Neuron (in vitro differentiated cells): Measurements from ENCODE around the gene ARHGAP42.
A peak's percentile ranks its signal among the peaks of the same experiment; 100 is the strongest.

Experiments used
- H2AFZ ChIP-seq: one replicate; pipeline ENCODE4 v1.6.1; 2013; ENCODE audit warnings: low read depth, mild to moderate bottlenecking, inconsistent platforms, low read length, moderate library complexity
- H3K27me3 ChIP-seq: one replicate; pipeline ENCODE4 v1.6.1; 2013; ENCODE audit warnings: low read length; ENCODE audit not compliant: insufficient read depth
- H3K36me3 ChIP-seq: one replicate; pipeline ENCODE4 v1.6.1; 2013; ENCODE audit warnings: low read length; ENCODE audit not compliant: insufficient read depth
- H3K4me1 ChIP-seq: one replicate; pipeline ENCODE4 v1.6.1; 2013; ENCODE audit warnings: low read length; ENCODE audit not compliant: insufficient read depth
- H3K4me3 ChIP-seq: 2 replicates; pipeline ENCODE4 v1.5.1; 2013; ENCODE audit warnings: mild to moderate bottlenecking, low read length, moderate library complexity
- H3K9me3 ChIP-seq: one replicate; pipeline ENCODE4 v1.6.1; 2013; ENCODE audit warnings: low read length

The ARHGAP42 gene

DNA sequence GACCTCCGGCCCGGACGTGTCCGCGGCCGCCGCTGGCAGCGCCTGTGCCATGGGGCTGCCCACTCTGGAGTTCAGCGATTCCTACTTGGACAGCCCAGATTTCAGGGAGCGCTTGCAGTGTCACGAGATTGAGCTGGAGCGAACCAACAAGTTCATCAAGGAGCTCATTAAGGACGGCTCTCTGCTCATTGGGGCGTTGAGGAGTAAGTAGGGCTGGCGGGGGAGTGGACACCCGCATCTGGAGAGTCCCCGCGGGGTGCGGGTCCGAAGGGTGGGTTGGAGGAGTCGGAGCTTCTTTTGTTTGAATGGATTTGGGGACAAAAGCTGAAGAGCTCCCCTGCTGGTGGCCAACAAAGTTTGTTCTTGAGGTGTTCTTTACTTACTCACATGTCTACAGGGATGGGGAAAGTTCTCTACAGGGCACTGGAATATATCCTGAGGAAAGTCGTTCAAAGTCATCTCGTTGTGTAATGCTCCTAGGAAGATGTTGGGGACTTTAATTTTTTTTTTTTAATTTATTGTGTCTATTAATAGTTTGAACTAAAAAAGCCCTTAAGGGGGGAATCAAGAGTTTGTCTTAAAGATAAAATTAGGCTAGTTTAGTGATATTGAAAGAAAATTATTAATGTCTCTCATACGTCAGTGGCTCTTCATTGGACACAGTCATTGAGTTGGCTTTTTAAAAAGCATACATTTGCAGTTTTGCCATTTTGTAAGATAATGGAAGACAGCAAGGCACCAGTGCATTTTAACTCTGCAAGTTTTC, 725 bp downstream of the ARHGAP42 start:
- Histone ChIP-seq H3K4me3 (peak overlapping the region; percentile 80), H3K27me3 (no peaks in the 10 kb centered on the region), H3K4me1 (peaks cover 15% of the 10 kb centered on the region), H3K36me3 (no peaks in the 10 kb centered on the region), H3K9me3 (no peaks in the 10 kb centered on the region), H2AFZ (peak overlapping the region; percentile 99)

DNA sequence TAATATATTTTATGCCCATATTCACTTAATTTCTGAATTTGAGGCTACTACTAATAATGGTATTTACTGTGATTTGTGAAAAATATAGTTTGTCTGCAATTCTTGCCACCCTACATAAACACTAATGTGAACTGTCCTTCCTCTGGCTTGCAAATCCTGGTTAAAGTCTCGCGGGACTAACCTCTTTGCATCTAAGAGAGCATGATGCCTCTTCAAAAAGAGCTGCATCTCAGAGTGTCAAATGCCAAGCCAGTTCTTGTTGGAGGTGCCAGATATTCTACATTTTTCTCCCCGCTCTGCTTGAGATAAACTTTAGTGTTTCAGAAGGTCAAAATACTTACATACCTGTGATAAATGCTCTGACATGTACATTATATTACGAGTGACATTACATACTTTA, 2.1 kb downstream of the ARHGAP42 start:
- no peaks in the 10 kb centered on the region for H3K27me3 ChIP-seq
- no peak overlapping the region for H2AFZ ChIP-seq
- H3K4me3 ChIP-seq = no peak overlapping the region
- no peaks in the 10 kb centered on the region for H3K9me3 ChIP-seq
- no peaks in the 10 kb centered on the region for H3K36me3 ChIP-seq
- peaks cover 15% of the 10 kb centered on the region for H3K4me1 ChIP-seq

- Histone ChIP-seq H3K4me3 (no peak overlapping the region), H2AFZ (no peak overlapping the region), H3K4me1 (peaks cover 15% of the 10 kb centered on the region), H3K36me3 (no peaks in the 10 kb centered on the region), H3K9me3 (no peaks in the 10 kb centered on the region), H3K27me3 (no peaks in the 10 kb centered on the region)
These were observed 5.0 kb downstream of the ARHGAP42 start for GRCh38 chr11:100691896-100692653.

DNA sequence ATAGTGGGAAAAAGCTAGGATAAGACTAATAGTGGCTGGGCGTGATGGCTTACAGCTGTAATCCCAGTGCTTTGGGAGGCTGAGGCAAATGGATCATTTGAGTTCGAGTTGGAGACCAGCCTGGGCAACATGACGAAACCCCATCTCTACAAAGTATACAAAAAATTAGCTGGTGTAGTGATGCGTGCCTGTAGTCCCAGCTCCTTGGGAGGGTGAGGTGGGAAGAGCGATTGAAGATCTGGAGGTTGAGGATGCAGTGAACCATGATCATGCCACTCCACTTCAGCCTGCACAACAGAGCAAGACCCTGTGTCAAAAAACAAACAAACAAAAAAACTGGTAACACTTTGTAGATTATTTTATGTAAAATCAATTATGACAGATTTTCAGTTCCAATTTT, 8.8 kb downstream of the ARHGAP42 start:
- no peaks in the 10 kb centered on the region for H3K36me3 ChIP-seq
- no peaks in the 10 kb centered on the region for H3K9me3 ChIP-seq
- no peaks in the 10 kb centered on the region for H3K27me3 ChIP-seq
- H3K4me1 ChIP-seq = no peaks in the 10 kb centered on the region
- H2AFZ ChIP-seq = no peak overlapping the region
- H3K4me3 ChIP-seq = no peak overlapping the region

- Histone ChIP-seq H3K36me3 (no peaks in the 10 kb centered on the region), H3K9me3 (no peaks in the 10 kb centered on the region), H3K27me3 (no peaks in the 10 kb centered on the region), H3K4me3 (no peak overlapping the region), H3K4me1 (peaks cover 3% of the 10 kb centered on the region), H2AFZ (no peak overlapping the region)
These were observed 16.1 kb downstream of the ARHGAP42 start for GRCh38 chr11:100703139-100703538.

DNA sequence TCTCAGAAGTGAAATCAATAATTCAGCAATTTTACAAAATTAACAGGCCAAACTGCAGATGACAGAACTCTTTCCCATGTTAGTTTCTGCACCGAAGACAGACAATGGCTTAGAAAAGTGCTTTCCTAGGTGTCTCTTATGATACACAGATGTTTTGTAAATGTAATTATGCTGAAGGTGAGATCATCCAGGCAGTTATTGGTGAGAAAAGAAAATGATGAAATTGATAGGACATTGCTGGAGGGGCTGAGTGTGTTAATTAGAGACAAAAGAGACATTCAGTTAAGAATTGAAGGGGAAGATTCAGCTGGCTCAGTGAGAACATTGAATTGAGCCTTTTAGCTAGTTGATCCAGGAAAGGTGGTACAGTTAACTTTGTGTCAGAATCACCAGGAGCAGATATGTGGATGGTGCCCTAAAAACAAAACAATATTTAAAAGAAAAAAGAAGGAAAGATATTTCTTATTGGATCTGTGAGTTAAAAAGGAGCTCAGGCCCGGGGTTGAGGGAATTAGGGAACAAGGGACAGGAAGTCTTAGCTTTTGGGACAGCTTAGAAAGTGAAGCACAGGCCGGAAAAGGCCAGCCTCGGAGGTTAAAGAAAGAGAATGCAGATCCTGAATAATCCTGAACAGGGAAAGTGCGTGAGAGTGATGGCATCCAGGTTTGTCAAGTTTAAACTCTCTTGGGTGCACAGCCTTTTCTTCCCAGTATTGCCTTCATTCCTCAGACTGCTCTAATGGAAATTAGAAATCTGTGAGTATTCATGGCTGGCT, 16.9 kb downstream of the ARHGAP42 start:
- Histone ChIP-seq H3K4me1 (peaks cover 3% of the 10 kb centered on the region), H3K9me3 (no peaks in the 10 kb centered on the region), H3K4me3 (no peak overlapping the region), H2AFZ (no peak overlapping the region), H3K36me3 (no peaks in the 10 kb centered on the region), H3K27me3 (no peaks in the 10 kb centered on the region)

DNA sequence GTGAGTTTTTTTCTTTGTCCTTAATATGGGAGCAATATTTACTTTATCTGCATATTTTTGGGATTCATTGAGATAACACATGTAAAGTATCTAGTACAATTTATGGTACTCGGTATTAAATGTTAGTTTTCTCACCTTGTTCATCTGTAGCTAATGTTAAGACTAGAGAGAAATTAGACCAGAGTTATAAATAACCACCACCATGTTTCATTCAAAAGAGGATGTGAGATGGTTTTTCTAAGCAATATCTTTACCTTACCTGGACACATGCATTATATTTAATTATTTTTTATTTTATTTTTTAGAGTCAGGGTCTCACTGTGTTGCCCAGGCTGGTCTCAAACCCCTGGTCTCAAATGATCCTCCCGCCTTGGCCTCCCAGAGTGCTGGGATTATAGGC, 18.4 kb downstream of the ARHGAP42 start:
- no peaks in the 10 kb centered on the region for H3K36me3 ChIP-seq
- no peak overlapping the region for H3K4me3 ChIP-seq
- peaks cover 3% of the 10 kb centered on the region for H3K4me1 ChIP-seq
- no peaks in the 10 kb centered on the region for H3K27me3 ChIP-seq
- H2AFZ ChIP-seq = no peak overlapping the region
- H3K9me3 ChIP-seq = no peaks in the 10 kb centered on the region

DNA sequence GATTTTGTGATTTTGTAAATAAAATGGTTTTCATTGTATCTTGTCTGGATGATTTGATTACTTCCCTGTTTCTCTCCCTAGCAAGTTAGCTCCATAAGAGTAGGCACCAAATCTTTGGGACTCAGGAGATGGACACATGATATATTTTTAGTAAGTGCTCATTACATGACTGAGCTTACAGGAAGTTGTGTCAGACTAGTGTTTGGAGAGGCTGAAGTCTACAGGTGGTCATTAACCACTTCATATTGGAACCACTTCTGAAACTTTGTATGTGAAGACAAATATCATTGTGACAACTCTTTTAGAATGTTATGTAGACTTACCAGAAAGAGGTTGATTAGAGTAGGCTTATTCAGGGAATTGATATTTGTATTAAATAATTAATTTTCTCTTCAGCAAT, 19.1 kb downstream of the ARHGAP42 start:
- no peak overlapping the region for H3K4me3 ChIP-seq
- H3K36me3 ChIP-seq = no peaks in the 10 kb centered on the region
- H3K27me3 ChIP-seq = no peaks in the 10 kb centered on the region
- no peaks in the 10 kb centered on the region for H3K9me3 ChIP-seq
- peaks cover 3% of the 10 kb centered on the region for H3K4me1 ChIP-seq
- no peak overlapping the region for H2AFZ ChIP-seq

DNA sequence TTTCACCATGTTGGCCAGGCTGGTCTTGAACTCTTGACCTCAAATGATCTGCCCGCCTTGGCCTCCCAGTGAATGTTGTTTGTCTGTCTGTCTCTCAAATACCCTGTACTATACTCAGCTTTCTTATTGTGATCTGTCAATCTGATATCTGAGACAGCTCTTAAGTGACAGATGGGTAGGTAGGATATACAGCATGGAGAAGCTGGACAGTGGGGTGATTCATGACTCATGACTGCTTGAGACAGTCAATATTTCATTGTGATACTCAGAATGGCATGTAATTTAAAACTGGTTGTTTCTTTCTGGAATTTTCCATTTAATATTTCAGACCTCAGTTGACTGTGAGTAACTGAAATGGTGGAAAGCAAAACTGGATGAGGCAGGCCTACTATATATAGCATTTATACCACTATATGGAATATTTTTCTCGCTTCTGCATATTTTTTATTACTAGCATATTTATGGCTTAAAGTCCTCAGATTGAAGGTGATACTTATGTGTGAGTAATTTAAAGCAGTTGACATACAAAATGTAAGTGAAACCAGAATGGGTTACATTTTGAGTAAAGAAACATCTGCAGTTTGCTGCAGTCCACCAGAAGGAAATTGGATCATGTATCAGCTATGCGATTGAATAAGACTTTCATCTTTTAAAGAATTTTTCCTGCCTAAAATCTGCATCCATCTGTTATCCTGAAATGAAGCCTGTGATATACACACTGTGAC, 22.3 kb downstream of the ARHGAP42 start:
- Histone ChIP-seq H3K27me3 (no peaks in the 10 kb centered on the region), H3K36me3 (no peaks in the 10 kb centered on the region), H3K9me3 (no peaks in the 10 kb centered on the region), H3K4me1 (no peaks in the 10 kb centered on the region), H2AFZ (no peak overlapping the region), H3K4me3 (no peak overlapping the region)

DNA sequence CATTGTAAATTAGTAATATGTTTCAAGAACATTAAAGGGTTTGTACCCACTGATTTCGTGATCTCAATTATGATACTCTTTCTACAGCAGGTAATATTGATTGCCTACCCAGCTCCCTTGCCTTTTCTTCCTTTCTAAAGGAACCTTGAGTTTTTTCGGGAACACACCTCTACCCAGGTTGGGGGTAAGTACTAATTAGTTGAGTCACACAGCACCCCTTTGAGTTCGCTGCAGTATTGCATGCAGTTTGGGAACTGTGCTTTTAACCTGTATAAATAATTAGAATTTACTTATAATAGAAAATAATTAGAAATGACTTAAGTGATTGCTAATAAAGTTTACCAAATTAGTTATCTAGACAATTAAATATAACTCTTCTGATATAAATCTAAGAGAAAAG, 24.9 kb downstream of the ARHGAP42 start:
- H3K27me3 ChIP-seq = no peaks in the 10 kb centered on the region
- no peak overlapping the region for H2AFZ ChIP-seq
- no peaks in the 10 kb centered on the region for H3K36me3 ChIP-seq
- H3K4me3 ChIP-seq = no peak overlapping the region
- H3K9me3 ChIP-seq = no peaks in the 10 kb centered on the region
- H3K4me1 ChIP-seq = no peaks in the 10 kb centered on the region

GRCh38 chr11:100712583-100712982, 25.5 kb downstream of the ARHGAP42 start:
- no peaks in the 10 kb centered on the region for H3K9me3 ChIP-seq
- no peaks in the 10 kb centered on the region for H3K27me3 ChIP-seq
- H3K4me1 ChIP-seq = no peaks in the 10 kb centered on the region
- H2AFZ ChIP-seq = no peak overlapping the region
- H3K36me3 ChIP-seq = no peaks in the 10 kb centered on the region
- H3K4me3 ChIP-seq = no peak overlapping the region

GRCh38 chr11:100715165-100715761, 28.2 kb downstream of the ARHGAP42 start:
- H3K4me1 ChIP-seq = peaks cover 10% of the 10 kb centered on the region
- H2AFZ ChIP-seq = no peak overlapping the region
- H3K27me3 ChIP-seq = no peaks in the 10 kb centered on the region
- H3K9me3 ChIP-seq = no peaks in the 10 kb centered on the region
- H3K36me3 ChIP-seq = no peaks in the 10 kb centered on the region
- H3K4me3 ChIP-seq = no peak overlapping the region
